NB4 (cell line): ENCODE results near the gene CDH8.

Experiments used
- MAX ChIP-seq: IDR thresholded peaks from 2 replicates; pipeline ENCODE4 v1.6.1; 2011; ENCODE audit warnings: low read depth, low read length
- MYC ChIP-seq: IDR thresholded peaks from 2 replicates; pipeline ENCODE4 v1.6.1; 2011; ENCODE audit warnings: low read depth, low read length
- POLR2A ChIP-seq: IDR thresholded peaks from 2 replicates; pipeline ENCODE4 v1.6.1; 2011; ENCODE audit warnings: mild to moderate bottlenecking; ENCODE audit not compliant: insufficient read length; ENCODE audit errors: extremely low read depth
- TF ChIP-seq, protein P1 (sequence below): IDR thresholded peaks from one replicate; pipeline ENCODE4 v1.5.1; 2012; ENCODE audit warnings: low read depth, low read length

DNA sequence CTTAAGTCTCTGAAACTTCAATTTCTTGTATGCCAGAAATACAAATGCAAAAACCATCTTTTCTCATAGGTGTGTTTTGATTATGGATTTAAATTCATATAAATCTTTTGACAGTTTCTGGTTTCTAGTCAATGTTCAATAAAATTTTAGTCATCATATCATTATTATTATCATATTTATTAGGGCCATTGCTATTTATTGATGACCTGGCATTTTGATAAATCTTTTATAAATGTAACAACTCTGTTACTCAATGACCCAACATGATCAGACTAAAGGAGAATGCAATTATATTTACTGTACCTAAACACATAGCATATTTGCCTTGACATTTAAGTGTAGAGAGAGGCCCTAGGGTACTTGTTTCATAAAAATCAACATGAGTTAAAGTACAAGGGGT is 320.8 kb downstream of the CDH8 start:
- TF ChIP-seq, protein P1, sequence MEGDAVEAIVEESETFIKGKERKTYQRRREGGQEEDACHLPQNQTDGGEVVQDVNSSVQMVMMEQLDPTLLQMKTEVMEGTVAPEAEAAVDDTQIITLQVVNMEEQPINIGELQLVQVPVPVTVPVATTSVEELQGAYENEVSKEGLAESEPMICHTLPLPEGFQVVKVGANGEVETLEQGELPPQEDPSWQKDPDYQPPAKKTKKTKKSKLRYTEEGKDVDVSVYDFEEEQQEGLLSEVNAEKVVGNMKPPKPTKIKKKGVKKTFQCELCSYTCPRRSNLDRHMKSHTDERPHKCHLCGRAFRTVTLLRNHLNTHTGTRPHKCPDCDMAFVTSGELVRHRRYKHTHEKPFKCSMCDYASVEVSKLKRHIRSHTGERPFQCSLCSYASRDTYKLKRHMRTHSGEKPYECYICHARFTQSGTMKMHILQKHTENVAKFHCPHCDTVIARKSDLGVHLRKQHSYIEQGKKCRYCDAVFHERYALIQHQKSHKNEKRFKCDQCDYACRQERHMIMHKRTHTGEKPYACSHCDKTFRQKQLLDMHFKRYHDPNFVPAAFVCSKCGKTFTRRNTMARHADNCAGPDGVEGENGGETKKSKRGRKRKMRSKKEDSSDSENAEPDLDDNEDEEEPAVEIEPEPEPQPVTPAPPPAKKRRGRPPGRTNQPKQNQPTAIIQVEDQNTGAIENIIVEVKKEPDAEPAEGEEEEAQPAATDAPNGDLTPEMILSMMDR, result no peak
- TF ChIP-seq MAX (no peak), POLR2A (no peak), MYC (no peak)
